SKM-1 (cell line): Measurements from ENCODE around the gene SCMH1.

Experiments
- DNase-seq: peaks from one replicate; lab custom pipeline; 2025; ENCODE audit not compliant: unreplicated experiment; lab: John Stamatoyannopoulos, UW

The SCMH1 gene

DNA sequence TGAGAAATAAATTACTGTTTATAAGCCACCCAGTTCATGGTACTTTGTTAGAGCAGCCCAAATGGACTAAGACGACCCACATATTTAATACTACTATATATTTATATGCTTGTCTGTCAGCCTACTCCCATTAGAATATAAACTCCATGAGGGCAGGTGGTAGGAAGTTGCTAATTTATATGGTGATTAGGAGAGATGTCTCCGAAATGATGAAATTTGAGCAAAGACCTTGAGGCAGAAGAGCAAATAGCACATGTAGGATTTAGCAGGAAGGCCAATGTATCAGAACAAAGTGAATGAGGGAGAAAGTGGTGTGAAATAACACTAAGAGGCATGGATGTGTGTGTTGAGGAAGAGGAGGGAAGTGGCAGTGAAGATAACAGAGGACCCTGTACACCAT, 210.0 kb downstream of the SCMH1 start:
- no peak for DNase-seq

DNA sequence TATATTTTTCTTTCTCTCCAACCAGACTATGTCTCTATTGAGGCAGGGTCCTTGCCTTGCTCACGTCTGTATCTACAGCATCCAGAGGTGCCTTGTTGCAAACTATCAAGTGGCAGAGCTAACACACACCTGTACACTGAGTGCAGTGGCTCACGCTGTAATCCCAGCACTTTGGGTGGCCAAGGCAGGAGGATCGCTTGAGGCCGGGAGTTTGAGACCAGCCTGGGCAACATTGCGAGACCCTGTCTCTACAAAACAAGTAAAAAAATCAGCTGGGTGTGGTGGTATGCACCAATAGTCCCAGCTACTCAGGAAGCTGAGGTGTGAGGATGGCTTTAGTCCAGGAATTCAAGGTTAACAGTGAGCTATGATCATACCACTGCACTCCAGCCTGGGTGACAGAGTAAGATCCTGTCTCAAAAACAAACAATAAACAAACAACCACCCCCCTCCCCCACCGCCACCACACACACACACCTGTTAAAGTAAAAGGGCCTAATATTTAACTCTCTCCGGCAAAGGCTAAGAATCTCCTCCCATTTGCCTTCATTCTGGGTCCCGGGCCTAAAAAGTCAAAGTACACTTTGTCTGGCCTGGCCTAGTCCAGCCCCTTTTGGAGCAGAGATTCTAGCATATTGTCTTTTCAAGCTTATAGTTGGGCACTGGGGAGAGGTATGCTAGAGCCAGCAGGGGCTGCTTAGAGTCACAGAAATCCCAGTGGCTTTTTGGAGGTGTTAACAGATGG, 211.1 kb downstream of the SCMH1 start:
- no peak for DNase-seq

DNA sequence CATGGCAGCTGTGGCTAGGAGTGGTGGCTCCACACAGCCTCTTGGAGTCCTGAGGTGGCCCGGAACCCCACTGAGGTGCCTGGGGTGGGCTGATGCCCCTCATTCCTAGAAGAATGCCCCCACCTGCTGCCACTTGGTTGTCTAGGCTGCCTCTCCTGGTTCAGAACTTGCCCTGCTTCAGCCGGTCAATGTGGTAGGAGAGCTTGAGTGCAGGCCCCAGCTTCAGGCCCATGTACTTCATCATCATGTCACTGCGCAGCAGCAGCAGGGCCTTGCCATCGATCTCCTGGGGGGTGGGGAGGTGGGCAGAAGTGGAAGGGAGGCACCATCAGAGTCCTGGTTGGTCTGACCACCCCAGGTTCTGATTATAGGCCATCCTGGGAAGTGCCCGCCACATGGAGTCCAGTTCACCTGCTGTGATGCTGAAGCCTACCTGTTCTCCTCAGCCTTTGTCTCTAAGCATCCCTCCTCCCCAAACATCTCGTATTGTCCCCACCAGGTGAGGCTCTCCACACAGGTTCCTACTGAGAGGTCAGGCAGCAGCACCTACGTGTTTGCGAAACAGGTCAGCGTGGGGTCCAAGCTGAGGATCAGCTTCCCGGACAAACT, 214.0 kb downstream of the SCMH1 start:
- no peak for DNase-seq

DNA sequence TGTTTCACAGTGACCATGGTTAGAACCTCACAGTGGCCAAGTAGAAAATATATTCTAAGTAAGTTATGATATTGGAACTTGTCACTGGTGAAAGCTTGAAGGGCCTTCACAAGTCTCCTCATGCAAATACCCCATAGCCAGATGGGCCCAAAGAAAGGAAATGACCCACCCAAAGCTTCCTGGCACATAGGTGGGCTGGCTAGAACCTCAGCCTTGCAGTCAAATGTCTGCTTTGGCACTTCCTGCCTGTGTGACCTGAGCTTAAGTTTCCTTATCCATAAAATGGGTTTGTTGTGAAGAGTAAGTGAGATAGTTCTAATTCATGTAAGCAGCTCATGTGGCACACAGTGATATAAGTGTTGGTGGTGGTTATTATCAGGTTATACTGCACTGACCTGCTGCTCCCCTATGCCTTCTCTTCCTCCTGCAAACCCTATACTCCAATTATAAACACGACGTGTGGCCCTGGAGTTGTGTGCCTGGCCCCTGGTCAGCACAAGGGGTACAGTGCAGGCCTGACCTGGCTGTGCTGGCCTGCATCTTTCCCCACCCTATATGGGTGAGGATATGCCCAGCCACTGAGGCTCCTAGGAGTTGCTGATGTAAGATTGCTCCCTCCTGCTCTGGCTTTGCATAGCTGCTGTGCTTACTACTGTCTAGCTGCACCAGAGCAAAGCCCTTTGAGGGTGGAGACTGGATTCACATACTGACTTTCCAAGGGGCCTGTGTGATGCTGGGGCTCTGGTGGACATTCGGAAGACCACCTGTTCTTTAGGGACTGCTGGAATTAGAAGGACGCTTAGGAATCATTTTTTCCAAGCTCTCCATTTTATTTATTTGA, 215.9 kb downstream of the SCMH1 start:
- DNase-seq: no peak

DNA sequence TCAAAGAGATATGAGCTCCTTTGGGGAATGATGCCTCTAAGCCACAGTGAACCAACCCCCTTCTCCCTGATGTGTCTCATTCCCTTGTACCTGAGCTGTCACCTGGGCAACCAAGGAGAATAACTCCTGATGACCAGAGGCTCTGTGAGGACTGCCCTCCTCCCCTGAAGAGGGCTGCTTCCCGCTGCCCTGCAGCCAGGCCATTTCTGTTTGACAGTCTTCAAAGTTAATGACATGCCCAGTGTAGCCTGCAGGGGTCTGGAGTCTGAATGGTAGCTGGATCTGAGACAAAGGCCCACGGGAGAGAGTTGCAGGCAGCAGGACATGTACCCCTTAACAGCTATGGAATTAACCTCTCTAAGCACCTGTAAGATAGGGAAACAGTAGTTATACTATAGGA, 217.2 kb downstream of the SCMH1 start:
- DNase-seq: no peak

DNA sequence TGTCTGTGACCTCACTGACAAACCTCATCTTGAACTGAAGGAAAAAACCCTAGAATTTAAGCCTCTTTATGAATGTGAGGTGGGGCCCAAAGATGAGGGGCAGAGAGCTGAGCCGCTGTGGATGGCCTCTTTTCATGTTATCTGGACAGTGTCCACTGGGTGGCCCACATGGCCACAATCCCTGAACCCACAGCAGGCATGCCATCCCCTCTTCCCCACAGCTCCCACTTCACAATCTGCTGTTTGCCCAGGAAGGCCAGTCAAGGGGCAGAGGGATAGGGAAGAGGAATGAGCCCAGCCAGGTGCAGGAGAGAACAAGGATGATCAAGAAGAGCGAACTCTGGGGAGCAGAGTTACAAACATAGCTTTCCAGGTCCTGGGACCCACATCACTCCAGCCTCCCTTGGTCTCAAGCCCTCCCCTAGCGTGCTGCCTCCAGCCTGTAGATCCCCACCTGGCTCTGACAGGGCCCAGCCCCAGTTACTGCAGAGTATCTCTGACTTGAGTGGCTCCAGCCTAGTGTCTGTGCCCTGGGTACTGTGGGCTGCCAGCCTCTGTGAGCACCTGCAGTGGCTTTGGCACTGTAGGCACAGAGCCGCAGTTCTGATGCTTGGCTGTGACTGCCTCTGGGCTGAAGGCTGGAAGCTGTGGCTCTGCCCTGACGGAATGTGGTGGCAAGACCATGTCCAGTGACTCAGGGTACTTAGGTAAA, 218.7 kb downstream of the SCMH1 start:
- no peak for DNase-seq

DNA sequence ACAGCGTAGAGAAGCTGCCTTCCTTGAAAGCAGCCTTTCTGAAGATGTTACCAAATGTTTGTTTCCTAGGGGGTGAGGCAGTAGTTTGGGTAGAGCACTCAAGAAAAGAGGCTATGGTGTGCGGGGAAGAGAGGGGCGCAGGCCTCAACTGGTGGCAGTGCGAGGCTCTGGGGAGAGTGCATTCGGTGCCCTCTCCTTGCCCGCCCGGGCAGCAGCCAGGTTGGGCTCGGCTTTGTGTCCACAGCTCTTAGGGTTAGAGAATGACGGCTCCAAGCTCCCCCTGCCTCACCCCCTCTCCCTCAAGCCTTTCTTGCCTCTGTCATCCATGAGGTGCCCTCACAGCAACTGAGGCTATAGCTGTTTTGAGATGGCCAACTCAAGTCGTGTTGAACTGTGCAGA, 219.7 kb downstream of the SCMH1 start:
- DNase-seq: no peak

DNA sequence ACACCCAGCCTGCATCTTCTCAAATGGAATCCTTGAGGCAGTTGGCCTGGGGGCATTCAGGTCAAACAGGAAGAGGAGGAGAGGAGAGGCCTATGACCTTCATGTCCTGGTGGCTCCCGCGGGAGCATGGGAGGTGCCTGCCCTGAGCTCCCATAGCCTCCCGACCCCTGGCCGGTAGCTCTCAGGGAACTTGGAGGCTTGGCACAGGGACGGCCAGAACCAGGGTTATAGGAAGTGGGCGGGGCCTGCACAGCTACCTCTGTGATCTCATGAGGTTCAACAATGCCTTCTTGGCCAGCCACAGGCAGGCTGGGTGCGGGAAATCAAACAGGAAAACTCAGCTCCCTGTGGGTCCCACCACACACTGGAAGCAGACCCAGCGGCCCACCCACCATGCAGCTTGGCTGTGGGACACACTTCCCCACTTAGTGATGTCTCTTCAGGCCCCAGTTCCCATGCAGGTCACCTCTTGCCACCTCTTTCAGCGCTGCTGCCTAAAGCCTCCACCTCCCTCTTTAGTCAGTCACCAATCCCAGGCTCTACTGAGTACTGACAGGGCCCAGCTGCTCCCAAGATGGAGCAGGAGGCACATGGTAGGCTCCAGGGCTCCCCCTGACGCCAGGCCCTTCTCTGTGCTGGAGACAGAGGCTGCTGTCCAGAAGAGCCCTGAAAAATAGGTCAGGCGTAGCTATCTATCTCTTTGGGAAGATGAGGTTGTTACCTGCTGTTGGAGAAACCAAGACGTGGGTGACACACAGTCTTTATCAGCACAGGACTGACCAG, 220.4 kb downstream of the SCMH1 start, which contains the start of gene SLFNL1:
Gene SLFNL1 (minus strand): TSS at position 200 of the 783 bp plus-strand sequence. CDS start 1,065 bp downstream, outside the sequence.
- DNase-seq: no peak

DNA sequence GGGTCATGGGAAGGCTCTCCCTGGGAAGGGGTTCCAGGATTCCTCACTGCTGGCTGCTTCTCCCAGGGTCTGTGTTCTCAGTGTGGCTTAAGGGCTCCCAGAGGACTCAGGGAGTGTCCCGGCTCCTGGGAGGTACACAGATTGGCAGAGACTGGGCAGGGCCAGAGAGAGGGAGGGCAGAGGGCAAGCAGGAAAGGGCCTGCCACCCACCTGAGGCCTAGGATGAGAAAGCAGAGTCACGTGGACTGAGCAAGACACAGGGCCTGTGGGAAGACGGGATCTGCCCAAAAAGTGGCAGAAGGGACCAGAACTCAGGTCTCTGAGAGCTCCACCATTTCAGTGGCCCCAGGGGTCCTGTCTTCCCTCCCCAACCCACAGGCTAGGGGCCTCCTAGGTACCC, 221.5 kb downstream of the SCMH1 start:
- no peak for DNase-seq

DNA sequence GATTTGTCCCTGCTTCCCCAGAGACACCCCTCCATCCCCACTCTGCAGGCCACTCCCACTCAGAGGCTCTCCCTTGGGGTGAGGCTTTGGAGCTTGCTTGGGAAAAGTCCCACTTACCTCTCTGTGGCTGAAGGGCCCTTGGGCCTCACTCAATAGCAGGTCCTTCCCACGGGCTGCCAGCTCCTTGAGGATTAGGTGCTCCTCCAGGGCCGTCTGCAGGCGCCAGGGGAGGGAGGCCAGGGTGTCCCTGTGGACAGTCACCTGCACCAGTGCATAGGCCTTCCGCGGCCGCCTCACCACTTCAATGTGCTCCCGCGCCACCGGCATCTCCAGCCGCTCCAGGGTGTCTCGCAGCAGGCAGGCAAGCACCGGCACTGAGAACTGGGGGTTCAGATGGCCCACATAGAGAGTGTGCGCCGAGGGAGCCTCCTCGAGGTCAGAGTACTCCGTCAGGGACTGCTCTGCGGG, 222.0 kb downstream of the SCMH1 start:
- no peak for DNase-seq

DNA sequence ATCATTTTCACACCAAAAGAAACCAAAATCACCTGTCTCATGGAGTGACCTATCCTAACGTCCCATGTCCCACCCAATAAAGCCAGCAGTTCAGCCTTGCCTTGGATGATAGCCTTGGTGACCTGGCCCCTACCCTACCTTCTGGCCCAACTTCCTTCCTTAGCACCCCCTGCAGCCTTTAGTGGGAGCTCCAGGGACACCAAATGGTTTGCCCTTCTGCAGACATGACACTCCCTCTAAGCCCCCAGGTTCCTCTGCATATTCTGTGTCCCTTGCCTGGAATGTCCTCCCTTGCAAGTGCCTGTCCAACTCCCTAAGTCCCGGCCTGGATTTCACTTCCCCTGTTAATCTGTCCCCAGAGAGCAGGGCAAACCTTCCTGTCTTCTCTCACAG, 222.8 kb downstream of the SCMH1 start:
- DNase-seq: no peak

DNA sequence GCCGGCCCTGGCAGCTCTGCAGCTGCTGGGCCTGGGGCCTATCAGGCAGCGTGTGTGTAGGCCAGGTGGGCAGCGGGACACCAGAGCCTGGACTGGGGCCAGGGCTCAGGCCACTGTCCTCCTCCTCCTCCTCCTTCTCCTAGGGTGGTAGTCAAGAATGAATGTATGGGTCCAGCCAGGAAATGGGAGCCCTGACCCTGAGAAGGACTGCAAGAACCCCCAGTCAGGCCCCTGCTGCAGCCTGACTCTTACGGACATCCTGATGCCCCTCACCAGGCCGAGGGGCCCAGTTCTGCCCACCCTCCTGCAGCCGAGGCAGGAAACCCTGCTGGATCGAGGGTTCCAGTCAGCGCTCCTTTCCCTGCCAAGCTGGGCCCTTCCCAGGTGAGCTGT, 224.1 kb downstream of the SCMH1 start:
- no peak for DNase-seq

DNA sequence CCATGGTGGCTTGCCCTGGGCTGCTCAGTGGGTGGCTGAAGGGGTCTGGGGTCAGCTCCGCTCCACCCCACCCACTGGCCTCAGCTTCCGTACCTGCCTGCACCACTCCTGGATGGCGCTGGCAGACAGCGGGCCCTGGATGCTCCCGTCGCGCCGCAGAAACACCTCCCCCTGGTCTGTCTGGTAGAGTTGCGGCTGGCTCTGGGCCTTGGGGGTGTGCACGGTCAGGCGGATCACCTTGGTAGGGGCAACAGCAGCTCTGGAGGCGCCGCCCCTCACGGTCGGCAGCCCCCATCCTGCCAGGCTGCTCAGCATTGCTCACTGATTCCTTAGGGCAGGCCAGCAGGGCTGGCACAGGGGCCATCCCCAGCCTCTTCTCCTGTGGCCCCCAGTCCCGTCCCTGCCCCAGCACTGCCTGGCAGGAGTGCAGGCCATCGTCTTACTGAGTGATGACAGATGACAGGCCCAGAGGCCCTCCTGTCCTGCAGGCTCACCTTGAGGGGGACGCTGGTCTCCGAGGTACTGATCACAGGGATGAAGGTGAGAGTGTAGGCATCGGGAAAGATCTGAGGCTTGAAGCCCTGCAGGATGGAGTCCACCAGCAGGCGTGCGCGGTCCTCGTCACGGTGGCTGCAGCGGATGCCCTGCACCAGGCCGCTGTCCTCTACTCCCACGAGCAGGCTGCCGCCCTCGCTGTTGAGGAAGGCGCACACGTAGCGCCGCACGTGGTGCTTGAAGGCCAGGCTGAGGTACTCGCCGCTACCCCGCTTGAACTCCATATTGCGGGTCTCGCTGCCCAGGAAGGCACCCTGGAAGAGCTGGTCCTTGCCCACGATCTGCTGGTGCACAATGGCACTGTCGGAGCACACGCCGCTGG, 224.7 kb downstream of the SCMH1 start:
- no peak for DNase-seq

DNA sequence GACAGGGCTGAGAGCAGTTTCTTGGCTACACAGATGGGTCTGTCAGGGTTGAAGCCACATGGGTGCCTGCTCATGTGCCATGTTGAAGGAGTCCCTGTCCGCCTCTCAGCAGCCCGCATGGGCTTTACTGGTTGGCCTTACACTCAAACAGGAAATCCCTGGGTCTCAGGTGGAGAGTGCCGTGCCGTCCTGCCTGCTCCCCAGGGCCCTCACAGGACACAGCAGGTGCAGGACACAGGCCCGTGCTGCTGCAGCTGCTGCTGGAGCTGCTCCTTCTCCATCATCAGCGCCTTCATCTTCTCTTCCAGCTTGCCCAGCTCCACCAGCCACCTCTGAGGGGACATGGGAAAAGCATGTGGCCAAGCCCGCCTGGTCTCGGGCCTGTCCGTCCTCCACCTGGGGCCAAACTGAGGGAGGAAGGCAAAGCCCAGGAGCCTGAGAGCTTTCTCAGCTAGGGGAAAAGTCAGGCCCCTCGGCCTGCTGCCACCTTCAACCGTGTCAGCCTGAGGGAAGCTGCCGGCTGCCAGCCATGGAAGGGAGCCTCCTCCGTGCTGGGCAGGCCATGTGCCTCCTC, 226.1 kb downstream of the SCMH1 start:
- no peak for DNase-seq

DNA sequence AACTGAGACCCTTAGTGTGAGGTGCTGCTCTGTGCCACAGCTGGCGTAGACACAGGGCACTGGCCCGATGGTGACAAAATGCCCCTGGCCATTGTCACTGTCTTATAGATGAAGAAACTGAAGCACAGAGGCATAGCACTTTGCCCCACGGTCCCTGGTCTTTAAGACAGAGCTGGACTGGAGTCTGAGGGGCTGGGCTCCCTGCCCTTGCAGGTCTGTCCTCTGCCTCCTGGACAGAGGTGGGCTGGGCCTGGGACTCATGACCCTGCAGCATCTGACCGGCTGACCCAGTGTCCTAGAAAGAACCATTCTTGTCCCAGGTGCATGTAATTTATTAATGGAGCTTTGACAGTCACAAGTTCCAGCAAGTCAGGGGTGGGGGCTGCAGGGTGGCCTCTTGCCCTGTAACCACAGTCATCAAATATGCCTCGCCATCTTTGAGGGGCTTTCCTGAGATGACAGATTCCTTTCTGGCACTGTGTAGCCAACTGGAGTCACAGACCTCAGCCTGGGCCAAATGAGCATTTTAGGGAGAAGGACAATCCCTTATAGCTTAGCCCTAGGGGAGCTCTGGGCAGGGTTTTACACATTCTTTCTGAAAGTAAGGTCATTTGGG, 226.7 kb downstream of the SCMH1 start:
- no peak for DNase-seq

DNA sequence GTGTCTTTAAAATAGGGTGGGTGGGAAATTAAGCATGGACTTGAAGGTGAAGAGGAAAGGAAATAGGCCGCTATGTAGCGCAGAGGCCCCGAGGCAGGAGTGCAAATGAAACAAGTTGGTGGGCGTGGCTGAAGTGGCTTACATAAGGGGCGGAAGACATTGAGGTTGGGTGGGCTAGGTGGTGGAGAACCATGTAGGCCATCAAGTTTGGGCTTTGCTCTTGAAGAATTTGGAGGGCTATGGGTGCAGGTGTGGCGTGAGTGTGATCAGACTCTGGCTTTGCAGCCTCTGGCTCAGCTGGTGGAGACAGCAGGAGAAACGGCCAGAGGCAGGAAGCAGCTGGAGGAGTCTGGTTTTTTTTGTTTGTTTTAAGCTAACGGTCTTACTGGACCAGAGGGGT, 227.2 kb downstream of the SCMH1 start:
- no peak for DNase-seq

DNA sequence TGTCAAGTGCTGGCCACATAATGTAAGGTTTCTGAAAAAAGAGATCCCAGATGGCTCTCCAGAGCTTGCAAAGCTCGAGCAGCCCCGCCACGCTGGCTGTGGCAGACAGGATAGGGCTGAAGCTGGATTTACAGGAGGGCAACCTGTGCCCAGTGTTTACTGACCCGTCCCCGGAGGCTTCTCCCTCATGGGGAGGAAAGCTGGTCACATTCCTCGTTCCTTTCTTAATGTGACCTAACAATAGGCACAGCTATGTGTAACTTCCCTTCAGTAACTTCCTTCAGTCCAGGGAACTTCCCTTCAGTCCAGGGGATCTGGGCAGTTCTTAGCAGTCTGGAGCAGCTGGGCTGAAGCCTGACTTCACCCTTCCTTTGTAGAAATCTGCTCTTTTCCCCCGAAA, 228.3 kb downstream of the SCMH1 start:
- no peak for DNase-seq

DNA sequence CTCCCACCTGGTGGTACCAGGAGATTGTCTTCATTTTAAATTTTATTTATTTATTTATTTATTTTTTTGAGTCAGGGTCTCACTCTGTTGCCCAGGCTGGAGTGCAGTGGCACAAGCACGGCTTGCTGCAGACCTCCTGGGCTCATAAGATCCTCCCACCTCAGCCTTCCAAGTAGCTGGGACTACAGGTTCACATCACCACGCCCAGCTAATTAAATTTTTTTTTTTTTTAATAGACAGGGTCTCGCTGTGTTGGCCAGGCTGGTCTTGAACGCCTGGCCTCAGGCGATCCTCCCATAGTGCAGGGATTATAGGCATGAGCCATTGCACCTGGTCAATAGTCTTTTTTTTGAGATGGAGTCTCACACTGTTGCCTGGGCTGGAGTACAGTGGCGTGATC, 229.1 kb downstream of the SCMH1 start:
- no peak for DNase-seq

DNA sequence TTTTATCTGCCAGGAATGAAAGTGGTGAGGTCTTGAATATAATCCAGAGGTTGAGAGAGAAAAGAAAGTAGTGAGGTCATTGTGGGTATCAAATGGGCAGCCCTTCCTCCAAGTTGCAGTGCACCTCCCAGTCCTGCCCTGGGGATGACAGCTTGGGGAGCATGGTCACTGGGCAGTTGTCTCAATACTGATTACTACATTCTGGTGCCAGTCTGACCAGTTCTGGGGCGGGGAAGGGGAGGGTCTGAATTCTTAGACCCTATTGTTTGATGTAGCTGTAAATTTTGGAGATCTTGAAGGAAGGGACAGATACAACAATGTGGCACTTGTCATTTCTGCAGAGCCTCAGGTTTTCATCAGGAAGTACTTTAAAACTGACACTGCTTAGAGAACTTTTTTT, 231.8 kb downstream of the SCMH1 start:
- no peak for DNase-seq
